Omental fat pad (tissue), 4 donors: ENCODE results near the gene FMNL1. TPM values are rescaled to one million over a fixed set of nuclear protein-coding genes. Genes with fewer than 3 reads are reported as not detected.

ENCODE experiments used
- ATAC-seq: fragments of 150-250 bp; one replicate; pipeline ENCODE4 v1.9.1; 2016; ENCODE audit warnings: mild to moderate bottlenecking, moderate library complexity; ENCODE audit not compliant: low FRiP score
- DNase-seq: peaks from one replicate; pipeline ENCODE4 v3.0.0-alpha.2; 2019; ENCODE audit warnings: low spot score
- CTCF ChIP-seq, 3 donors: fragments of 450-650 bp; IDR thresholded peaks; one replicate each; pipeline ENCODE4 v1.5.1; 2016 to 2017; ENCODE audit warnings: antibody characterized with exemption in 3 of 3, mild to moderate bottlenecking in 3 of 3, moderate library complexity in 2 of 3
- total RNA-seq, 4 donors: library from RNA; depleted of rRNA; stranded (reverse); fragments of >200 nt; gene quantifications; one replicate each; pipeline ENCODE4 v1.1.0, GENCODE V29; 2016

FMNL1 gene
- total RNA-seq, 4 donors from 2014 or later: 19.7 to 56.4 (median 38.8) TPM

- no peak for TF ChIP-seq CTCF (IDR thresholded peaks at IDR 0.05)
- DNase-seq (no peak), ATAC-seq (no peak)
These were observed 44.8 kb downstream of the FMNL1 start for GRCh38 chr17:45266372-45266926.

DNA sequence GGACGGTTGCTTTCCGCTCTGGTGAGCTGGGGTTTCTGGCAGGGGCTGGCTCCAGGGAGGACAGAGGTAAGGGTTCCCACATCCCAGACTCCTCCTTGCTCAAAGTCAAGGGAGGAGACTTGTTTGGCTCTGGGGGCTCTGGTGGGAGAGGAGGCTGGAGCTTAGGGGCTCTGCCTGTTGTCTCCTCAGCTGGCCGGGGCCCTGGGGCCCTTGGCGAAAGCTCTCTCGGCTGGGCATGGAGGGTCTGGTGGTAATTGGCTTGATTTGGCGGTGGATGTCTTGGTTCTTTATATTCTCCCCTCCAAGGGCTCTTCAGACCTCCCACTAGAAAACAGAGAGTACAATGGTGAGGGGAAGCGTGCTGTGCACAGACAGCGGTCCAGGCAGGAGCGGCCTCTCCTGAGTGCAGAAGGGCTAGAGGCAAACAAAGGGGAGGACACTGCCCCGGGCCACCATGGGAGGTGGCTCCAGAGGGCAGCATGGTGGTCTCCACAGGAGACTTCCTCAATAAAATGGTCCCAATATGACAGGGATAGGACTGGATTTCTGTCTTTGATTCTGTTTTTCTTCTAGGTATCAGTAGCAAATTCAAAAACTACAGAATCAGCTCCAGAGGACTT is 45.9 kb downstream of the FMNL1 start:
- no peak for TF ChIP-seq CTCF (IDR thresholded peaks at IDR 0.05)
- ATAC-seq (no peak), DNase-seq (no peak)

- no peak for TF ChIP-seq CTCF (IDR thresholded peaks at IDR 0.05)
- ATAC-seq (no peak), DNase-seq (no peak)
These were observed 48.2 kb downstream of the FMNL1 start for GRCh38 chr17:45269912-45270311.

DNA sequence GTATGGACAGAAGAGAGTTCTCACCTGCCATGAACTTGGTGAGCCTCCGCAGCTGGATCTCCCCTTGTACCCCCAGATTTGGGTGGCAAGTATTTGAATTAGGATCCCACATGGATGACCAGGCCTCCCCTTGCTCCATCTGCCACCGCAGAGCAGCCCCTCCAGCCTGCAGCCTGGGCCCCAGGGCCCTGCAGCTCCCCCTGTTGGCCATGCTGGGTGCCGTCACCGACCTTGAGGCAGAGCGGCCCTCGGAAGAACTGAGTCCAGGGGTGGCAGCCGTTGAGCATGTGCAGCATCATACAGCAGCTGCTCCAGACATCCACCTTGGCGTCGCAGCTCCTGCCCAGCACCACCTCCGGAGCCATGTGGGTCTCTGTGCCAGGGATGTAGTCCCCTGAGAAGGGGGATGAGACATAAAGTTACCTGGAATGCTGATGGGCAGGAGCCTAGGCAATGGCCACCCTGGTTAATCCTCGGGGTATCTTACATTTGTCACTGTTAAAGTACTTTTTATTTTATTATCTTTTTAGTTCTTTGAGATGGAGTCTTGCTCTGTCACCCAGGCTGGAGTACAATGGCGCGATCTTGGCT is 49.2 kb downstream of the FMNL1 start:
- TF ChIP-seq CTCF (IDR thresholded peaks at IDR 0.05): no peak
- no peak for ATAC-seq
- no peak for DNase-seq

DNA sequence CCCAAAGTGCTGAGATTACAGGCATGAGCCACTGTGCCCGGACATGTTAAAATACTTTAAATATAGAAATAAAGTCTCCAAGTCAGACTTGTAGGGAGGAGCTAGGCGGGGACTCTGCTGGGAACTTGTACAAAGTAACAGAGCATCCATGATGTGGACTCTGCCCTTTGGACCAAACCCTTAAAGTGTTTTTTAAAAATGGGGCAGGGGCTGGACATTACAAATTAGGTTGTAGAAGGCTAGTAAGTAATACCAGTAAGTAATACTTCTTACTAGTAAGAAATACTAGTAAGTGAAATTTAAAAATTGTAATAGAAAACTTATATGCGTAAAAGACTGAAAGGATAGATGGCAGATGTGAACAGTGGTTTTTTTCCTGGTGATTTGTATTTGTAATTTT is 49.9 kb downstream of the FMNL1 start:
- ATAC-seq: no peak
- TF ChIP-seq CTCF (IDR thresholded peaks at IDR 0.05): no peak

GRCh38 chr17:45273551-45273957 is 51.9 kb downstream of the FMNL1 start:
- ATAC-seq (no peak), DNase-seq (no peak)
- TF ChIP-seq CTCF (IDR thresholded peaks at IDR 0.05): no peak

More for the DNA sequence above, 49.9 kb downstream of the FMNL1 start:
- no peak for DNase-seq

DNA sequence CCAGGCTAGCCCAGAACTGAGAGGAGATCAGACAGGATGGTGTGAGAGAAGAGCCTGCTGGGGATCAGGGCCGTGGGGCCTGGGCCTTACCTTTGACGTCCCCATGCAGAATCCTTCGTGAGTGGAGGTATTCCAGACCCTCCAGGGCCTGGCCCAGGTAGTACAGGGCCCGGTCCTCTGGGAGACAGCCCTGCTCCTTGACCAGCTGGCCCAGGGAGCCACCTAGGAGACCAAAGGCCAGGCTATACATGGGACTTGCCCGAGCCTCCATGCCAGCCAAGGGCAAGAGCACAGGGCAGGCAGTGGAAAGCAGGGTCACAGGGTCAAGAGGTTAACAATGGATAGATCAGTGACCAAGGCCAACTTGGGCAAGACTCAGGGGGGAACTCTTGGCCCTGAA is 52.3 kb downstream of the FMNL1 start:
- TF ChIP-seq CTCF (IDR thresholded peaks at IDR 0.05): no peak
- no peak for DNase-seq
- no peak for ATAC-seq
